Stimulated activated naive CD4-positive, alpha-beta T cell (primary cell): Measurements from ENCODE around the gene NFYC.

Experiments
- DNase-seq, 6 experiments: peaks; one replicate each; lab custom pipeline; 2025; lab: John Stamatoyannopoulos, UW

NFYC gene

DNA sequence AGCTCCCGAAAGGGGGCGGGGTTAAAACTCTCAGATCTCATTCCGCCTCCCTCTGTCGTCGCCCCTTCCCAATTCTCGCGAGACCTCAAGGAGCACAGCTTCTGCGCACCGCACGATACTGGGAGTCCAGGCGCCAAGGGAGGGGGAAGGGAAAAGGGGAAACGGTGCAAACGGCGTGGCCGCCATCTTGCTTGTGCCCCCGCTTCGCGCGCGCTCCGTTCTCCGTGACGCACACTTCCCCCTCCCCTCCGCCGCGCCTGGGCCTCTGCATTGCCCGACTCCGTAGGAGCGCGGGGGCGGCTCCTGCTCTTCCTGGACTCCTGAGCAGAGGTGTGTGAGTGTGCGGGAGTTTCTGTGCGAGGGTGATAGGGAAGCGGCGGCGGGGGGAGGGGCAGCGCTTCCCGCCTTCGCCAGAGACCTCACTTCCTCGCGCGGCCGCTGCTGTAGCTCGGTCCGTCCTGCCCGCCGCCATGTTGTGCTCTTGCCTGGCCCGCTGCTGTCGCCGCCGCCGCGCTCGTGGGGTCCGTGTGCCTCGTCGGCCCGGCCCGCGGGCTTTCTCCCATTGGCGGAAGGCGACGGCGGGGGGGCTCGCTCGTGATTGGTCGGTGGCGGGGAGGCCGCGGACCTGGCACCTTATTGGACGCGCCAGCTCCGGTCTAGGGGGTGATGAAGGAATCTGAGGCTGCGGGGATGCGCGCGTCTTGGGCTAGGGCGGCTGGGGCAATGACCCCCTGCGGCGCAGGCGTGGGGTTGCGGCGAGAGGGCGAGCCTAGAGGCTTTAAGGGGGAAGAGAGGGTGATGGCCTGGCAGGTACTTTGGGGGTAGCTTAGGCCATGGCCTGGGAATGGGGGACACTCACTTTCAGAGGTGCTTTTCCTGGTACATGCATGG, at the start of gene NFYC:
TSS of gene NFYC (plus strand) at position 167 of the 891 bp plus-strand sequence. CDS start 47,140 bp downstream, outside the sequence.
- peak; percentile 83 to 96 (median 95) for DNase-seq

DNA sequence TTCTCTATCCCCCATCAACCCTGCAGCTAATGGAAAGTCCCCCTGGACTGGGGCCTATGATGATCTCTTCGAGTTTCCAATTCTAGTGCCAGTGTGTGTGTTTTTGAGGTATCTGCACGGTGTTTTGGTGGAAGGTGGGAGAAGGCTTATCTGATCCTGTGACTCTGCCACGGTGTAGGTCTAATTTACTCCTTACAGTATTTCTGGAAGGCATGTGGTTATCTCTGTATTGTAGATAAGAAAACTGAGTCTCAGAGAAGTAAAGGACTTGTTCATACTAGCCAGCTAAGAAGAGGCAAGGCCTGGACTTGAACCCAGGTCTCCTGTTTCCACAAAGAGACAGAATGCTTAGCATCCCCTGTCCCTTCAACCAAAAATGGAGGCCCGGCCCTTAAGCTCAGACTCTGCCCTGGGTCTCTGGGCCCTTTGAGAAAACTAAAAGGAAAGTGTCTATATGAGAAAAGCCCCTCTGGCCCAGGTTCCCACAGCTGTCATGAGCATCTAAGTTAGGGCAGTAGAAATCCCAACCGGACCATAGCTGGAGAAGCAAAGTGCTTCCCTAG, 46.3 kb upstream of the NFYC start:
- DNase-seq, result no peak

DNA sequence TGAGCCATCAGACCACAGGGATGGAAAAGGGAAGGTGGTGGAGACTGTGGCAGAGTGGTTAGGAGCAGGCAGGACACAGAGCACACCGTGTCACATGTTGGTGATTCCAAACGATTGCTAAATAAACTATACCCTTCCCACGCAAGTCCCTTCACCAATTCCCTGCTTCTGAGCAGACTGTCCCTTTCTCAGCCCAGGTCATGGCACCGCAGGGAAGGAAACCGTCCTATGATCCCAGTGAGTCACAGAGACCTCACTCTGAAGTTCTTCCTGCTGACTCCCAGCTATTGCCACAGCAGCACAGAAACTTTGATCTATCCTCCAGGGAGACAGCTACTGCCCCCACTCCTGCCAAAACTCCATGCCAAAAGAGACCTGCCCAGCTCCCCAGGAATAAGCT, 45.2 kb upstream of the NFYC start:
- DNase-seq, result no peak

DNA sequence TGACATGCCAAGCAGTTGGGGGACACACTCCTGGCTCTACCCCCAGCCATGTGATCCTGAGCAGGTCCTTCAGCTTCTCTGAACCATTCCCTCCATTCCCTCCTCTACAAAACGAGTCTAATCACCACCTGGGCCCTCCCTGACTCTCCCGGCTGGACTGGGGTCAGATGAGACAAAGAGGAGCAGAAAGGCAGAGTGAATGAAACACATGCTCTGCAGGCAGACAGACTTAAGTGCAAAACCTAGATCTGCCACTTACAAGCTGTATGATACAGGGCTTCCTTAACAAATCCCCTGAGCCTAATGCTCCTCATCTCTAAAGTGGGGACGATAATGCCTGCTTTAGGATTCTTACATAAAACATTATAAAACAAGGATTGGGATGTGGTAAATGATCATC, 43.3 kb upstream of the NFYC start:
- DNase-seq, result no peak

DNA sequence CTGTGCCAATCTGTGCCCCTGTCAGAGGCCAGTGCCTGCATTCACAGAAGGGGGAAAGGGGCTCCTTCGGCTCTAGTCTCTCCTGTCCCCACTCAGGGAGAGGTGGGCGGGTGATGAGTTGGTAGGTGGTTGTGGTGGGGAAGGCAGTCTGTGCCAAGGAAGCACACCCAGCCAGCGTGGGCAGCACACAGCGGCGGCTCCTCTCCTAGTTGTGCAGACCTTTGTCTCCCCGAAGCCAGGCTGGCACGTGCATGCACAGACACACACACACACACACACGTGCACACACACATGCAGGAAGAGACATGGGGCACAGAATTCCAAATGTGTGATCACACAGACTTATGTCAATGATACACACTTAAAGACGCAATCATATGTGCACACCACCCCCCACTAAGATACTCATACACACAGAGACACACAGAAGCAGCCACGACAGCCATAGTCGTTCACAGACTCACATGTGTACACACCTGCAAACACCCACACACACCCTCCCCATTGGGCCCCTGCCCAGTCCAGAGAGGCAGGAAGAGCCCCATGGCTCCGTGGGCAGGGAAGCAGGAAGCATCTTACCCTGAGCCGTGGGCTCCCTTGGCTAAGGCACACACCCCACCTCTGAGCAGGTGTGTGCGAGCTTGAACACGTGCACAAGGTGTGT, 42.4 kb upstream of the NFYC start:
- DNase-seq, result no peak

DNA sequence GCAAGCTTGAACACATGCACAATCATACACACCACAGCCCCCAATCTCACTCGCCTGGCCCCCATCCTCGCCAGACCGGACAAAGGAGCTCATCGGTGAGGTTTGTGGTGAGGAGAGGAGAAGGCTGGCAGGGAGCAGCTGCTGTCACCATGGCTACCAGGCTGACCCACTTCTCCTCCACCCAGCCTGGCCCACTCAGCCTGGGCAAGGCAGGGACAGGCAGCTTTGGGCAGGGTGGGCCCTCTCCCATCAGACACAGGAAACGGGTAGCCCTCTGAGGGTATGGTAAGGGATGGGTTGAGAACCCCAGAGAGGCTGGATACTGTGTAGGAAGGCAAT, 41.9 kb upstream of the NFYC start:
- DNase-seq, result no peak

DNA sequence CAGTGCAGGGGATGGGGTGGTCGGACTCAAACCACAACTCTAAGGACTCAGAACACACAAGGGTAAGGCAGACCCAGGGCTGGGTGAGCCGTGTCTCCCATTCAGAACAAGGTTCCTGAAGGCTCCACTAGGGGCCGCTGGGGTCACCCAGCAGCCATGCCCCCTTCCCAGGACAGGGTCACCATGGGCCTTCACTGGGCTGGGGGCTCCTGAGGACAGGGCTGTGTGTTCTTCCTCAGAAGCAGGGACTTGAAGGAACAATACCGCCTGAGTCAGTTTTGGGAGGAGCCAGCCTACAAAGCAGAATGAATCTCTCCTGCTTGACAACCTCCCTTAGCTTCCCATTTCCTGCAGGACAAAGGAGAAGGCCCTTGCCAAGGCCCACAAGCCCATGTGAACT, 41.4 kb upstream of the NFYC start:
- no peak for DNase-seq

DNA sequence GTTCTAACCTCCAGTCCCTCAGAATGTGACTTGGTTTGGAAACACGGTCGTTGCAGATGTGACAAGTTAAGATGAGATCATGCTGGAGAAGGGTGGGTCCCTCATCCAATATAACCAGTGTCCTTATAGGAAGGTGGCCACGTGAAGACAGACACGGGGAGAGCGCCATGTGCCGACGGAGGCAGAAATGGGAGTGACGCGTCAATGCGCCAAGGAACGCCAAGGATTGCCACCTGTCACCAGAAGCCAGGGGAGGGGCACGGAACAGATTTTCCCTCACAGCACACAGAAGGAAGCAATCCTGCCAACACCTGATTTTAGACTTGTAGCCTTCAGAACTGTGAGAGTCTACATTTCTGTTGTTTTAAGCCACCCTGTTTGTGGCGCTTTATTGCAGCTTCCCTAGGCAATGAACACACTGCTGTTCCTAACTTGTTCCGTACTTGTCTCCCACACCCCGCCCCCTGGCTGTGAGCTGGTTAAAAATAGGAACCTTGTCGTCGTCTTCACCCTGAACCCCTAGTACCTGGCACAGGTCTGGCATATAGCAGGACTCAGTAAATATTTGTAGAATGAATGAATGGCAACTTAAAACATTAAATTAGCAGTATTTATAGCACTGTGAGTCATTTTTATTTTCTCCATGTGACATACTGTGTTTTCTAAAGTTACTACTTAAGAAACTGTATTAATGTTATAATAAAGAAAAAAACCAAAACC, 40.2 kb upstream of the NFYC start:
- DNase-seq, result no peak

DNA sequence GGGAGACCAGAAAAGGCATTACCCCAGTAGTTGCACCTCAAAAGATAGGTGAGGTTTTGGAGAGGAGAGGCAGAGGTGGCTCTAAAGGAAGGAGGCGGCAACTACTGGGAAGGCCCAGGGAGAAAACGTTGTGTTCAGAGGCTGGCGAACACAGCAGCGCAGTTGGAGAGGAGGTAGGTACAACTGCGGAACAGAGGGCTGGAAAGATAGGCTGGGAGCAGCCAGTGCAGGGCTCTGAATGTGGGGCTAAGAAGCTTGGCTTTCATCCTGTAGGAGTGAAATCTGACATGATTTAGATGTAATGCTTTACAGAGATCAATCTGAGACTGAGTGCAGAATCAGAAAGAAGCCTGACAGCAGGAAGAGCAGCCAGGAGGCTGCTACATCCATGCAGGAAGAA, 39.0 kb upstream of the NFYC start:
- no peak for DNase-seq

DNA sequence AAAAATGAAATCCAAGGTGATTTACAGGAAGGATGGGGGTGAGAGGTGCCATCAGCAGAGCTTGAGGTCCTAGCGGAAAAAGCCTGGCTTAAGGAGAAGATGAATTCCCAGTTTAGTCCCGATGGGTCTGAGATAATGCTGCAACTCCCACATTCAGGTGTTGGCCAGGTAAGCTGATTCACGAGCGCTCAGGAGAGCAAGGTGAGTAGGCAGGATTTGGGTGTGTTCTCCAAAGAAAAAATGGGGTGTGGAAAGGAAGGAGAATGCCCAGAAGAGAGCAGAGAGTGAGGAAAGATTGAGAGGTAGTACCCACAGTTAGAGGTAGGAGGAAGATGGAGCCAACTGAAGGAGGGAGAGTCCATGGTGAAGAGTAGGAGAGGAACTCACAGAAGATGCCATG, 38.5 kb upstream of the NFYC start:
- DNase-seq, result no peak

DNA sequence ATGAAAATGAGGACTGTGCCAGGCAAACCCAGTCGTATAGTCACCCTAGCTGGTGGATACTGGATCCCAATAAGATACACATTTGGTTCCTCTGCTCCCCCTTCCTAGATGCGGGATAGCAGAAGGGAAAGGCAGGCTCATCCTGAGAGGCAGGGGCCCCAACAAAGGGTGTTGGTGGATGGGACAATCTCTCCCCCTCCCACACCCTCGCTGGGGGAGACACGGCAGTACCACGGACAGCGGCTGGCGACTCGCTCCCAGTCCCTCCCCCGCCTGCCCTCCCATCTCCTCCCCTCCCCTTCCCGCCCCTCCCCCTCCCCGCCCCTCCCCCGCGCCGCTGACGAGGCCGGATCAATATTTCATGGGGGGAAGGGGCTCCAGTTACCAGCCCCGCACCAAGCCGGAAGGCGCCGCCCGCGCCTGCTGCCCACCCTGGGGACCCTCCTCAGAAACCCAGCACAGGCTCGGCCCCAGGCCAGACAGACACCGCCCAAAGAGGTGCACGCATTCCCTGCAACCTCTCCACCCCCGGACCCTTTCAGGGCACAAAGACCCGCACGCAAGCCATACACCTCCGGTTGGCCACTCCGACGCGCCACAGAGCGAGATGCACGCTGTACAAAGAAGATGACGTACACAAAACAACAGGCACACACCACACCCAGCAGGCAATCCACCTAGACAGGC, 37.5 kb upstream of the NFYC start:
- no peak for DNase-seq

DNA sequence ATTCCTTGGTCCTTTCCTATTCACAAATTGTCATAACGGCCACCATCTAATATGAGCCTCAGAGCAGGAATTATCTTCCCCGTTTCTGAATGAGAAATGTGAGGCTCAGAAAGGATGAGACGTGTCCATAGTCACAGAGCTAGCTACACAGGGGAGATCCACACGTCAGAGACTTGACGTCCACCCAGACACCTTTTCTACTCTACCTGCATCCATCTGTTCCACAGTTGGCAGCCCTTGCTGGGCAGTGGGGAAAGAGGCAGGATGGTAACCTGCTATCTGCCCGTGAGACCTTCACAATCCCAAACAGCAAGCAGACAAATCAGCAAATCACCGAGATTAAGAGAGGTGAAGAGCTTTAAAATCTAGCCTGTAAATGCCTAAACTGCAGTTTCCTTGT, 34.5 kb upstream of the NFYC start:
- no peak for DNase-seq

DNA sequence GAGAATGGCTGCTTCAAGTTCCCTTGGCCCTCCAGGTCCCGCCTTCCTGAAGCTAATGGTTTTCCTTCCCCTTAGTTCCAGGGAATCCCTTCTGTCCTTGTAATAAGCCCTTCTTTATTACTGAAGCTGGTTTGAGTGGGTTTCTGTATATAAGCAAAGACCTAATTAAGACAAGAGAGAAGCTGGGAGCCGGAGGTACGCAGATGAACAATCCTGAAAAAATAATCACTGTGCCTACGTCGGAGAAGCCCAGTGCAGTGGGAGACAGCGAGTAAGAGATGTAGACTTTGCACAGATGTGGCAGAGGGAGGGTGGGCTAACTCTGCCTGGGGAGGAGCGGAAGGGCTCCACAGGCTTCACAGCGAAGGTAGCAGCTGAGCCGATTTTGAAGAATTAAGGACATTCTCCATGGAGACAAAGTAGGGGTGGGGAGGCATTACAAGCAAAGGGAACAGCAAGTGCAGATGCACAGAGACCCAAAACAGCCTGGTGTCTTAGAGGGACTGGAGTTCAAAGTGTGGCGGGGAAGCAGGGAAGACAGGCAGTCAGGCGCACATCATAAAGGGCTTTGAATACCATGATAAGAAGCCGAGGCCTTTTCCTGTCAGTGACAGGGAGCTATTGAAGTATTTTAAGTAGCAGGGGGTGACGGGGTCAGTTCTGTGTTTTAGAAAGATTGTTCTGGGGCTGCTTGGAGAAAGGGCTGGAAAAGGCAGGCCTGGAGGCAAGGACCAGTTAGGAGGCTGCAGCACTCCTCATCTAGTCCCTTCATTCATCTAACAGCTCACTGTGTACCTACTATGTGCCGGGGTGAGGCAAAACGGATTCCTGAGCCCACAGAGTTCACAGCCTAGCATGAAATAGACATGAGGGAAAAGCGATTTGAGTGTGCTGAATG, 32.5 kb upstream of the NFYC start:
- no peak for DNase-seq

DNA sequence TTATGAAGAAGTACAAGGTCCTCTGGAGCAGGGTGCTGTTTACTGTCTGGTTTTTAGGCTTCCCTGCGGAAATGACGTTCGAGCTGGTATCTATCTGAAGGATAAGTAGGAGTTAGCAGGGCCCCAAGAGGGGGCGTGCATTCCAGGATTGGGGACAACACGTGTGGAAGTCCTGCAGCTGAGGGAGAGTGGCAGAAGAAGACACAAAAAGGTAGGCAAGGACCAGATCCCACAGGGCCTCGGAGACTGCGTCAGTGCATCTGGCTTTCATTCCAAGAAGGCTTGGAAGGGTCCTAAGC, 31.9 kb upstream of the NFYC start:
- DNase-seq, result no peak

DNA sequence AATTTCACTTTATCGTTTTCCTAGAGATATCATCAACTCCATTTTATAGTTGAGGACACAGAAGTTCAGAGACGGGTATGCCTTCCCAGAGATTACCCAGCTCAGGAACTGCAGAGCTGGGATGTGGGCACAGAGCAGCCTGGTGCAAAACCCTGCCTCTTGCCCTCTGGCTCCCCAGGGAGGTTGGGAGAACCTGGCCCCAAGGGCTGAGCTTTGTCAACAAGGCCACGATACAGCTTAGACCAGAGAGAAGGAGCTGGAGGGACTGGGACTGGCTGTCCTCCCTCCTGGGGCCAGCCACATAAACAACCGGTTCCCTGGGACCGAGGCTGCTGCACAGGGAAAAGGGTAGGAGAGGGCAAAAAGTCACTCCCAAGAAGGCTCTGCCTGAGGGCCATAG, 29.8 kb upstream of the NFYC start:
- DNase-seq, result no peak

DNA sequence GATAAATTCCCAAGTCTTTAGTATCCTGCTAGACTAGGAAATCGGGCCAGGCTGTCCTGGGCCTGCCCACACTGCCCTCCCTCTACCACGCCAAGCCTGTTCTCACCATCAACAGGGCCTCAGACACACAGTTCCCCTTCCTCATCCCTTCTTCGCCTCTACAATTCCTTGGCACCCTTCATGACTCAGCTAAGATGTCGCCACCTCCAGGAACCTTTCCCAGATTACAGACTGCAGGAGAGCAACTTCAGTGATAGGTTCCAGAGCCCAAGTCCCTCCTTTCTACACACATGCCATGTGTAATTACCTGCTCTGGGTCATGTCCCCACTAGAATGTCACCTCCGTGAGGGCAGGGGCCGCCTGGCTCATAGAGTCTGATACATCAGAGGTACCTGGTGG, 29.4 kb upstream of the NFYC start:
- DNase-seq, result no peak

DNA sequence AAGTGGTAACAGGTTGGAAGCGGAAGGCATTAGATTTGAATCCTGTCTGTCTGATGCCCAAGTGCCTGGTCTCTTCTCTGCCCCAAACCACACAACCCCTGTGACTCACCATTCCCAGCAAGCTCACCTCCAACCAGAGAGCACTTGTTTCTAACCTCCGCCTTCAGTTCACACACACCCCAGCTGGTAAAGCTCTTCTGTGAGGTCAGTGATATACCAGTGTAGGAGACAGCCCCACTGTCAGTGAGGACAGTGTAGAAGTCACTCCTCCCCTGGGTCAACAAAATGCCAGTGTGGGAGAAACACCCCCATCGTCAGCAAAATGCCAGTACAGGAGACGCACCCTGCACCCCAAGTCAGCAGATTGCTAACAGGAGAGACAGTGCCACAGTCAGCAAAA, 28.6 kb upstream of the NFYC start:
- DNase-seq, result no peak

DNA sequence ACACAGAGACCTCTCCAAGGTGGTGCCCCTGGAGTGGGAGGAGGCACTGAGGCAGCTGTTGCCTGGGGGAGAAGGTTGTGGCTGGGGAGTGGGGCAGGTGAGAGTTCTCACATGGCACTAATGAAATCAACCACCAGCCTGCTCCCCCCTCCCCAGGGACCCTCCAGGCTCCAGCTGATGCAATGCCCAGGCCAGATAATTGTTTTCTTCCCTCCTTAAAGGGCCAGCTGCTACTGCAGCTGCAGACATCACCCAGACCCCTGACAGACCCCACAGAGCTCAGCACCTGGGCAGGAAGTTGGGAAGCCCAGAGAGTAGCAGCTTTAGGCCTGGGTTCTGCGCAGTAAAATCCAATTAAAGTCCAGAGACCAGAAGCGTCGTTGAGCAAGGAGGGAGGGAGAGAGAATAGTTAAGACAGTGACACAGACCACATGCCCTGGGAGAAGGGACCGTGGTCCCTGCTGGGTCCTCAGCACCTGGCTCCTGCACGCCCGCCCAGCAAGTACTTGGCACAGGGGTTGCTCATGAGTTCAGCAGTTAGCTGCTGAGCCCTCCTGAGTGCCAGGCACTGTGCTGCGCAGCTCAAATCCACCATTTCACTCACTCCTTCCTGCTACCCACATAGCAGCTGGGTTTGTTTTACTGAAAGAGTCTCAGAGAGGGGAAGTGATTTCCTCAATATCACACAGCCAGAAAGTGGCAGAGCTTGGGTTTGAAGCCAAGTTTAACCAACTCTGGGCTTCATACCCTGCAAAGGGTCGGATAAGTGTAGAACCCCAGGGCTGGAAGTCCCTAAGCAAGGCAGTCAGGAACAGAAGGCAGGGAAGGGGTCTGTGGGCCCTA, 28.0 kb upstream of the NFYC start:
- DNase-seq, result no peak

DNA sequence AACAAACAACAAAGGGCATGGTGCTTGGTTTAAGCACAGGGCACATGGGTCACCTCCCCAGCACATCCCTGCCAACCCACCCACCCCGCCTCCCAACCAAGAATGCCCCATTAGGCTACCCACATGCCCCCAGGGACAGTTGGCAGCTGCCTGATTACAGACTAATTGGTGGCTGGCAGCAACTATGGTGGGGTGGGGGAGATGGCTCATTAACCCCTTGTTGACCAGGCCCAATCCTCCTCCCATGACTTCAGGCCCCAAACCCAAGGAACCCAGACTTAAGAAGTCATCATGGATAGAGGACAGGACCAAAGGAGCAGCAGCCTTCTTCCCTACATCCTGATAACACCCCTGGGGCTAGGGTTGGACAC, 27.4 kb upstream of the NFYC start:
- DNase-seq, result no peak

DNA sequence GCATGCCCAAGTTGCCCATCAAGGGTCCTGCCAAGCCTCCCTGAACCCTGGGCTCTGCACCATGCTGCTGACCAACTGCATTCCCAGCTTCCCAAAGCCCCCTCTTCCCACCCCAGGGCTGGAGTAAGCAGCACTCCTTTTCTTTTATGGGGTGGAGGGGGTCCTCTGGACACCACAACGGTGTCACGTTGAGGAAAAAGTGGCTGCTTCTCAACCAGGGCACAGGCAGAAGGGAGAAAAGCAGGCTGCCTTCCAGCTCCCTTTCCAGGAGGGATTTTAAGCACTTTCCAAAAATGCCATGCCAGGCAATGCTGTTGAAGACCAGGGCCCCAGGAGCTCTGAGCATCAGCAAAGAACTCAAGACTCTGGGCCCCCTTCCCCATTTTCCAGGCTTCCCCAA, 26.7 kb upstream of the NFYC start:
- peak in 1 of 6 experiments; percentile 21 for DNase-seq
